IPS-11a (cell line): ENCODE measurements around the gene ELMOD3.
"Not testable (repeated sequence)": the region's sequence is repeated elsewhere in the genome, so short reads cannot be mapped to it uniquely, and the experiment has no call there.

Source experiments
- H3K4me3 ChIP-seq: one replicate; pipeline ENCODE4 v1.5.1; 2013; ENCODE audit warnings: low read depth, low read length, control low read depth

ELMOD3 gene

DNA sequence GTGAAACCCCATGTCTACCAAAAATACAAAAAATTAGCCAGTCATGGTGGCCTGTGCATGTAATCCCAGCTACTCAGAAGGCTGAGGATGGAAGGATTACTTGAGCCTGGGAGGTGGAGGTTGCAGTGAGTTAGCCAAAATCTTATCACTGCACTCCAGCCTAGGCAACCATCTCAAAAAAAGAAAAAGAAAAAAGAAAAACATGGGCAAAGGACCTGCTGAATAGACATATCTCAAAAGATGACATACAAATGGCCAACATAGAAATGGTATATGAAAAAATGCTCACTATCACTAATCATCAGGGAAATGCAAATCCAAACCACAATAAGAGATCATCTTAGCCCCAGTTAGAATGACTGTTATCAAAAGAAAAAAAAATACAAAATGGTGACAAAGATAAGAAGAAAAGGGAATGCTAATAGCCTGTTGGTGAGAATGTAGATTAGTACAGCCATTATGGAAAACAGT lies 25.4 kb upstream of the ELMOD3 start:
- H3K4me3 ChIP-seq, result no peak overlapping the region

- H3K4me3 ChIP-seq, result not testable (repeated sequence)
Measured at GRCh38 chr2:85329701-85330100, 24.9 kb upstream of the ELMOD3 start.

GRCh38 chr2:85330839-85331636 lies 23.5 kb upstream of the ELMOD3 start:
- no peak overlapping the region for H3K4me3 ChIP-seq

GRCh38 chr2:85333877-85334276 lies 20.7 kb upstream of the ELMOD3 start:
- H3K4me3 ChIP-seq, result not testable (repeated sequence)

DNA sequence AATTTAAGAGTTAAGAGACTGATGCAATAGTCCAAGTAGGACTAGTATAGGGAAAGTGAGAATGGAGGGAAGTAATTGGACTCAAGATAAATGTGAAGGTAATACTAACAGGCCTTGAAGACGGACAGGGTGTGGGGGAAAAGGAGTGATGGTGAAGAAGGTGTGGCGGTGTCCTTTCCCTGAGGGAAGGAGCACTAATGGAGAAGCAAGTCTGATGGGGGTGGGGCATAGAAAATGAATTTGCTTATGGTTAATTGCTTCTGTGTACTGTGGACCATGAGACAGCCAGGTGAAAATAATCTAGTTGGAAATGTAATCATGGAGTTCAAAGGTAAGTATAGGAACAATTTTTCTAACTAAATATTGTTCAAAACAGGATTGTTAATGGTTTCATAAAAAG lies 19.6 kb upstream of the ELMOD3 start:
- no peak overlapping the region for H3K4me3 ChIP-seq

DNA sequence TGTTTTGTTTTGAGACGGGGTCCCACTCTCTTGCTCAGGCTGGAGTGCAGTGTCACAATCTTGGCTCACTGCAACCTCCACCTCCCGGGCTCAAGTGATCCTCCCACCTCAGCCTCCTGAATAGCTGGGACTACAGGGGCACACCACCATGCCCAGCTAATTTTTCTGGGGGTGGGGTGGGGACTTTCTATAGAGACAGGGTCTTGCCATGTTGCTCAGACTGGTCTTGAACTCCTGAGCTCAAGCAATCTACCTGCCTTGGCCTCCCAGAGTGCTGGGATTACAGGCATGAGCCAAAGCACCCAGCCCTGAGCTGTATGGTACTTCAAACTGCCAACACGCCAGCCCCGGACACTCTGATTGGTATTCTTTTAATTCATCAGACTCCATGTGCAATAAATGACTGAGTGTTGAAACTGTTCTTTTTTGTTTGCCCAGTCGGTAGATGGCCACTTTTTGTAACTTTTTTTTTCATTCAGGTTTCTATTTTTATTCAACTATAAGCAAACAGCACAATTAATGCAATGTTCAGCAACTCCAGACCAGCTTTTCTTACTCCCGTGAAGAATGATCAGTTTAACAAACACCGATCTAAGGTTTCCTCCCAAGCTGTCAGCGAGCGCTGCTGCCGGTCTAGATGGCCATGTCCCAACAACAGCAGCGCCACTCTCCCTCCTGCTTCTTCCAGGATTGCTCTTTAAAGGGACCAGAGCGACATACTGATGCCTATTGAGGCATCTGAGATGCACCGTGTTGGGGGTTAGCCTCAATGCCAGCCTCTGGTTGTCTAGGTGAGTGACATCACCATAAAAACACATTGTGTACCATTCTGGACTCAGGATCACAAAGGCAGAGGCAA lies 14.3 kb upstream of the ELMOD3 start:
- no peak overlapping the region for H3K4me3 ChIP-seq

- H3K4me3 ChIP-seq, result no peak overlapping the region
Measured at GRCh38 chr2:85341269-85342029, 13.1 kb upstream of the ELMOD3 start.

DNA sequence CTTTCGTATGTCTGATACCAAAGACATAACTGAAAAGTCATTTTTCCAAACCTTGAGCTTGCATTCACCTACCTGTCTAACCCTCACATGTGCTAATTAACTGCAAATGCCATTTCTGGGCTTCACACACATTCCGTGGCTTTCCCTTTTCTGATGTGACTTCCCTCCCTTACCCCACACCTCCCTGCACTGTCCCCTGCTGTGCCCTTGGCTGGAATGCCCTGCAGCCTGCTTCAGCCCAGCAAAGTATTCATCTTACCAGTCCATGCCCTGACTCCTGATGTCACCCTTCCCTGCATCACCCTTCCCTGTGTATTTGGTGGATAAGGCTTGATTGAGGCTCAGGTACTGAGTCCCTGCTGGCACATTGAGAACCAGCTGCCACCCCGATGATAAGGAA lies 12.4 kb upstream of the ELMOD3 start:
- H3K4me3 ChIP-seq, result no peak overlapping the region

DNA sequence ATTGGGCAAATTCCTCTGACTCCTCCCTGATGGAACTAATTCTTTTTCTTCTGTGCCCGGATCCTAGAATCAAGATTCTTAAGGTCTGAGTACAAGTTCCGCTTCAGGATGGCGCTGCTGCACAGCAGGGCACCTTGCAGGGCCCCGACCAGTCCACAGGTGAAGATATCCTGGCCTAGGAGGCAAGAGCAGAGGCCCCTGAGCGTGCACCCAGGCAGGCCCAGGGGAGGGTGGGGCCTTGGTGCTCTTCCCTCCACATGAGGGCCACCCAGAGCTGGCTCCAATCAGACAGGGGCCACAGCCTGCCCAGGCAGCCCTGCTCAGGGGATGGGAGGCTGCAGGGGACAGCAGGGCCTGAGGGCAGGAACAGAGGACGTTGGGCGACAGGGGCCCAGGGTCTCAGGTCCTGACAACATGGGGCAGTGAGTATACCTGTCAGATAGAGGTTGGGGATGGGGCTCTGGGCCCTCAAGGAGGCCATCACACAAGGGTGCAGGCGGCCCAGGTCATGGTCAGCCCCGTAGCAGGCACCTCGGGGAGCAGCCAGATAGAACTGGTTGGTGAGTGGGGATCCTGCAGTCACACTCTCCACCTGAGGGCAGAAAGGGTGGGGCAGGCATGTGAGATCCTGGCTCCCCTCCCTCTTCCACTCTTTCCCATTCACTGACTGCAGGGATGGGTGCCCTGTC lies 11.2 kb upstream of the ELMOD3 start:
- H3K4me3 ChIP-seq, result not testable (repeated sequence)

- H3K4me3 ChIP-seq, result no peak overlapping the region
Measured at GRCh38 chr2:85344356-85344954, 10.1 kb upstream of the ELMOD3 start.

GRCh38 chr2:85347599-85347998 lies 7.0 kb upstream of the ELMOD3 start:
- no peak overlapping the region for H3K4me3 ChIP-seq

- H3K4me3 ChIP-seq, result peak overlapping the region; percentile 47
Measured at GRCh38 chr2:85353876-85354285, 688 bp upstream of the ELMOD3 start.

DNA sequence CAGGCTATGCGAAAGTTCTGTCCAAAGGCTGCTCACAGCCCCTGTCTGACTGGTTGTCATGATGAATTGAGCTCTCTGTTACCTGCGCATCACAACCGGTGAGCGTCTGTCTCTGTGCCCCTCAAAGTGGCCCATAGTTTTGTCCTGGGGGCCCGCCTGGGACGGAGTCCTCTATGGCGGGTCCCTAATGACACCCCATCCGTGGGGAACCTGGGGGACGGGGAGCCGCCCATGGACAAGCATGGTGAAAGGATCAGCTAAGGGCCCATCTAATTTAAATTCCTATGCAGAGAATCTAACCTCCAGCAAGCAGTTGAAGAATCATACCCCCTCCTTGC lies 473 bp downstream of the ELMOD3 start:
- peak overlapping the region; percentile 93 for H3K4me3 ChIP-seq

GRCh38 chr2:85355521-85355920 lies 952 bp downstream of the ELMOD3 start:
- H3K4me3 ChIP-seq, result no peak overlapping the region

GRCh38 chr2:85356186-85356585 lies 1.6 kb downstream of the ELMOD3 start:
- no peak overlapping the region for H3K4me3 ChIP-seq

DNA sequence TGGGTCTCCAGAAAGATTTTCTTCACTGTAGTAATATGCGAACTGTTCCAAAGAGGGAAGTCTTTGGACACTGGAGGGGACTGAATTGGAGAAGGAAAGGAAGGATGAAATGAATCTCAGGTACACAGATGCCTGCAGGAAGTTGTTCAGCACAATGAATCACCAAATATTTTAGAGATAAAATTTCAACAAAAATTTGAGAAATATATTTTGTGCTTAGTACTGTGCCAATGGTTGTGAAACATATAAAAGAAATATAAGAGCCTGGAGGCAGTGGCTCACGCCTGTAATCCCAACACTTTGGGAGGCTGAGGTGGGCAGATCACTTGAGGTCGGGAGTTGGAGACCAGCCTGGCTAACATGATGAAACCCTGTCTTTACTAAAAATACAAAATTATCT lies 3.2 kb downstream of the ELMOD3 start:
- H3K4me3 ChIP-seq, result no peak overlapping the region

DNA sequence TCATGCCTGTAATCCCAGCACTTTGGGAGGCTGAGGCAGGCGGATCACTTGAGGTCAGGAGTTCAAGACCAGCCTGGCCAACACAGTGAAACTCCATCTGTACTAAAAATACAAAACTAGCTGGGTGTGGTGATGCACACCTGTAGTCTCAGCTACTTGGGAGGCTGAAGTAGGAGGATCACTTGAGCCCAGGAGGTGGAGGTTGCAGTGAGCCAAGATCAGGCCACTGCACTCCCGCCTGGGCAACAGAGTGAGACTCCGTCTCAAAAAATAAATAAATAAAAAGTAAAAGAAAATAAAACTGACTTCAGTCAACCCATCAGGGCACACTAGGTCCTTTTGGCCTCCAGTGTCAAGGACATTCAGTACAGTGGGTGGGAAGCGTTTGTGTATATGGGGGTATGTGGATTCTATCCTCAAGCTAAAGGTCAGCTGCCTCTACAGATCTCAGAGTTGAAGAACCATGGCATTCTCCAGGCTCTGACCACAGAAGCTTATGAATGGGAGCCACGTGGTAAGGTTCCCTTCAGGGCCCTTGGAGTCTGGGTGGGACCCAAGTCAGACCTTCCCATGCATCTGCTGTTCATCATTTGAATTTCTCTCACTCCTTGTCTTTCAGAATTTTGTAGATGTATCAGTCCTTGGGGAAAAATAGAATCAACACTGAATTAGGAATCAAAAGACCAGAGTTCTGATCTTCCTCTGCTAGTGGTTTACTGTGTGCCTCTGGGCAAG lies 8.3 kb downstream of the ELMOD3 start:
- H3K4me3 ChIP-seq, result not testable (repeated sequence)

GRCh38 chr2:85367180-85367579 lies 12.6 kb downstream of the ELMOD3 start:
- H3K4me3 ChIP-seq, result no peak overlapping the region

DNA sequence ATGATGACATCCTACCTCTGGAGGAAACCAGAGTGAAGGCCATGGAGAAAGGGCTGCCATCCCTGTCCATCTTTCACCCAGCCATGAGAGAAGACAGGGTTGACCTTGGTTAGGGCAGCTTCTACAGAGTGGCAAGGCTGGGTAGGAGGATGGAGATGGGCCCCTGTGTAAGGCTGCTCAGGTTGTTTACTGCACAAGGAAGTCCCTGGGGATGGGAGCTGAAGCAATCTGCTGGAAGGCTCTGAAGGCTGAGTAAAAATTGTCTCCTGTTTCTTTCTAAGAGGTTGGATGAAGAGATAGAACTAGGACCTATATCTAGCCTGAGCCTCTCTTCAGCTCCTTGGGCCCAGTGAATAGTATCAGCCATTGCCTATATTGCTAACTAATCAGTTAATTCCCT lies 14.4 kb downstream of the ELMOD3 start:
- H3K4me3 ChIP-seq, result no peak overlapping the region

DNA sequence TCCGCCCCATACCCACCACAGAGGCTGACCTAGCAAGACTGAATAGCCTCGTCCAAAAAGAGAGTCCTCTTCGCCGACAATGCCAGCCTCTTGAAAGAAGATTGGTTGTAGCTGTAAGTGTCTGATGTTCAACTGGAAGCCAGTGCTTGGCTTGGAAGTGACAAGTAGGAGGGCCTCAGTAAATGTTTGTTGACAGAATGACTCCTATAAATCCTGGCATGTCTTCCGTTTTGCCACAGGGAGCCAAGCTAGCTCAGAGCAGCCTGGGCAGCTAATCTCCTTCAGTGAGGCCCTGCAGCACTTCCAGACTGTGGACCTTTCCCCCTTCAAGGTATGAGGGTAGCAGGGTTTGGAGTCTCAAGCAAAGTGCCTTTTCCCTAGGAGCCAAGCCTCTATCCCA lies 14.9 kb downstream of the ELMOD3 start:
- no peak overlapping the region for H3K4me3 ChIP-seq
